Thoracic aorta (tissue), 2 donors: Measurements from ENCODE around the gene NABP2. TPM values are rescaled to one million over a fixed set of nuclear protein-coding genes. Genes with fewer than 3 reads are reported as not detected.

ENCODE experiments used
- ATAC-seq: fragments of 150-250 bp; one replicate; pipeline ENCODE4 v1.8.0; 2017; ENCODE audit warnings: low read depth; ENCODE audit not compliant: insufficient number of reproducible peaks, low FRiP score
- DNase-seq: peaks from one replicate; pipeline ENCODE4 v3.0.0-alpha.2; 2020; ENCODE audit warnings: low spot score
- H3K27ac ChIP-seq, 2 donors: fragments of 200-600 bp; sonication (generic); 1 replicate in 1 of 2; 2 replicates in 1 of 2; pipeline ENCODE4 v1.5.1; 2016; ENCODE audit warnings: mild to moderate bottlenecking in 2 of 2, moderate library complexity in 2 of 2
- H3K27me3 ChIP-seq: fragments of 200-600 bp; sonication (generic); replicated peaks from 2 replicates; pipeline ENCODE4 v1.6.0; 2016; ENCODE audit warnings: mild to moderate bottlenecking; ENCODE audit not compliant: insufficient read depth
- H3K36me3 ChIP-seq: fragments of 200-600 bp; sonication (generic); one replicate; pipeline ENCODE4 v1.5.1; 2016
- H3K4me1 ChIP-seq, 2 donors: fragments of 200-600 bp; sonication (generic); 1 replicate in 1 of 2; 2 replicates in 1 of 2; pipeline versions ENCODE4 v1.5.1 to v1.6.0; 2016; ENCODE audit warnings: low read depth in 2 of 2, mild to moderate bottlenecking in 1 of 2; ENCODE audit not compliant: control insufficient read depth in 1 of 2
- H3K4me3 ChIP-seq: fragments of 200-600 bp; sonication (generic); 2 replicates; pipeline ENCODE4 v1.5.1; 2016; ENCODE audit warnings: mild to moderate bottlenecking
- H3K9me3 ChIP-seq: fragments of 200-600 bp; sonication (generic); 2 replicates; pipeline ENCODE4 v1.5.1; 2016
- CTCF ChIP-seq: fragments of 200-600 bp; sonication (generic); IDR thresholded peaks from one replicate; pipeline ENCODE4 v1.5.1; 2019; ENCODE audit warnings: antibody characterized with exemption
- total RNA-seq, 2 donors: library from RNA; depleted of rRNA; stranded (reverse); fragments of >200 nt; gene quantifications; one replicate each; pipeline versions ENCODE4 v1.1.0 to v1.2.3, GENCODE V29; 2016

NABP2 gene
- total RNA-seq, 2 donors from 2014 or later: 8.7 to 17.2 TPM

- Histone ChIP-seq H3K36me3 (peaks cover 55% of the 10 kb centered on the region), H3K4me1 (no peaks in the 10 kb centered on the region), H3K27ac (peak overlapping the region in 1 of 2 donors; percentile 12), H3K9me3 (no peaks in the 10 kb centered on the region), H3K4me3 (no peak overlapping the region), H3K27me3 (no peaks in the 10 kb centered on the region)
- DNase-seq: no peak
- ATAC-seq: no peak
- TF ChIP-seq CTCF: no peak
These were observed 18.7 kb upstream of the NABP2 start for GRCh38 chr12:56205445-56205844.

DNA sequence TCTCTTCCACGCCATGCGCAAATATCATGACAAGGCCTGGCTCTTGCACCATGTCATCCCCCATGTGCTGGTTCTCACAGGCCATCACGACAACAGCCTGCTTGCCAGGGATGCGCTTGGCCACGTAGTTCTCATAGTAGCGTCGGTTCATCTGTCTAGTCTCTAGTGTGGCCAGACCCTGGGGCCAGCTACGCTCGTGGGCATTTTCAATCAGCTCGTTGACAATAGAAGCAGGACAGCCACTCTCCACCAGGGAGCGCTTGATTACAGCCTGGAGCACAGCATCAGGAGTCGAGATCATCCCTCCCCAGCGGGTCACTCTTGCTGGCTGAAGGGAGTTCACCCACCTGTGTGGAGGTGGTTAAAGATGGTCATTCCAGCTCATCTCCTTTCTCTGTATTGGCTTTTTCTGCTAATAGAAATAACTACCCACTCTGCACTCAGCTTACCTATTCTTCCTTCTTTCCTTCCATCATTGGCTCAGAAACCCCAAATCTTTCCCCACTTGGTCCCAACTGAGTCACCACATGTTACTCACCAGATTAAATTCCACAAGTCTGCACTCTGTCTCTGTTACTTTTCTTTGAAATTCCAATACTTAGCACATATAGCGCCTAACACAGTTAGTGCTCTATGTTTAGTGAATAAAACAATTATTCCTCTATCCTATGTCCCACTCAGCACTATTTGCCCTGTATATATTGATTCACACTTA, 17.5 kb upstream of the NABP2 start:
- H3K27me3 ChIP-seq: no peaks in the 10 kb centered on the region
- peaks cover 64% of the 10 kb centered on the region for H3K36me3 ChIP-seq
- peak; percentile 58 for TF ChIP-seq CTCF
- no peaks in the 10 kb centered on the region for H3K4me1 ChIP-seq
- ATAC-seq: no peak
- H3K27ac ChIP-seq: no peak overlapping the region
- DNase-seq: no peak
- H3K4me3 ChIP-seq: no peak overlapping the region
- H3K9me3 ChIP-seq: no peaks in the 10 kb centered on the region

- H3K36me3 ChIP-seq: peaks cover 78% of the 10 kb centered on the region
- no peak for TF ChIP-seq CTCF
These were observed 16.1 kb upstream of the NABP2 start for GRCh38 chr12:56208006-56208405.

DNA sequence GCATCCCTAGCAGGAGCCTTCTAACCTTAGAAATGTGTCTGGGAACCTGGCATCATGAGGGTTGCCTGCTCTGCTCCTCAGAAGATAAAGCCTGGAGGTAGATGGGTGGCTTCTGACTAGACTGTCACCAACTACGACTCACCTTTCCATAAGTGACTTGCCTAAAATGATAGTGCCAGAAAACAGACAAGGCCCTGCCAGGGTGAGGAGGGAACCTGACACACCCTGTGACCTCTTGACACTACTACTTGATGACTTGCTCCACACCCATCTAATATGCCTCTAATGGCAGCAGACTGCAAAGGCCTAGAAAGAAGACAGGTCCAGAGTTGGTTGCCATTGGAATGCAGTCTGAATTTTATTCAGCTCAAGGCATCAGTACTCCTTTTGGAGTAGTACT, 11.8 kb upstream of the NABP2 start:
- DNase-seq (no peak), ATAC-seq (no peak)
- no peak for TF ChIP-seq CTCF
- H3K4me1 ChIP-seq: peaks cover 0 to under 1% of the 10 kb centered on the region in 2 donors
- no peaks in the 10 kb centered on the region for H3K27me3 ChIP-seq
- H3K9me3 ChIP-seq: no peaks in the 10 kb centered on the region
- no peak overlapping the region for H3K27ac ChIP-seq
- H3K4me3 ChIP-seq: no peak overlapping the region
- H3K36me3 ChIP-seq: peaks cover 89% of the 10 kb centered on the region

More at GRCh38 chr12:56208006-56208405, 16.1 kb upstream of the NABP2 start:
- Histone ChIP-seq H3K4me3 (no peak overlapping the region), H3K4me1 (no peaks in the 10 kb centered on the region), H3K27me3 (no peaks in the 10 kb centered on the region), H3K9me3 (no peaks in the 10 kb centered on the region), H3K27ac (no peak overlapping the region)
- ATAC-seq (no peak), DNase-seq (no peak)

DNA sequence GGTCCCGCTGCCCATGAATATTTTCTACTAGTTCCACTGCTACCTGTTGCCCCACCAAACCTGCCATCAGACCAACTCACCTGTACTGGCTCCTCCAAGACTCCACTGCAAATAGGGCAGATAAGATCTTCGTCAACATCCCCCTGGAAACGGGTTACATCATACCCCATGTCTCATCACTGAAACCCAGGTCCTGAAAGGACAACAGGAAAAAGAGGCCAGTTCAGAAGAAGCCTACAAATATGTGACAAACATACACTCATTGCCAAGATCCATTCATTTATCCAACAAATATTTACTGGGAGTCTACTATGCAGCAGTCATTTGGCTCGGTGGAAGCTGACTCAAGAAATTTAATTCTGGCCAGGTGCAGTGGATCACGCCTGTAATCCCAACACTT, 10.3 kb upstream of the NABP2 start:
- no peak for ATAC-seq
- Histone ChIP-seq H3K27me3 (no peaks in the 10 kb centered on the region), H3K4me3 (no peak overlapping the region), H3K27ac (no peak overlapping the region), H3K9me3 (no peaks in the 10 kb centered on the region), H3K36me3 (peaks cover 76% of the 10 kb centered on the region), H3K4me1 (peaks cover 0 to 5% of the 10 kb centered on the region in 2 donors)
- DNase-seq: no peak
- no peak for TF ChIP-seq CTCF
